ENCODE data around the gene PLOD2.

Gene PLOD2

DNA sequence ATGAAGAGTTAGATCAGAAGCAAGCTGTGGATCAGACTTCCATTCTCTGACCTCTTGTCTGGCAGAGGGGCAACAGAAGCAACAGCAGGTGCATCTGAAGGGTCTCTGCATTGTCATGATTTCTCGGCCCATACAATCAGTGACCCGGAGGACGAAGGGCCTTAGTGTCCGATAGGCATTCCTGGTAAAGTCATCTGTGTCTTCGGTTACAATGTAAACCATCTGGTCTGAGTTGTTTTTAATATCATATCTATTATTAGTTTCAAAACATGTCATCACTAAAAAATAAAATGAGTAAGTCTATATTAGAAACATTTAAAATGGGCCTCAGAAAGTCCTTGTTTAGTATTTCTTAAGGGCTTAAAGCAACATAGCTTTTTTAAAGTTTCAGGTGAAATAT is 38.8 kb upstream of the PLOD2 start:
- Histone ChIP-seq H2AK5ac (ENCODE audit: low read length) (no peak overlapping the region), H3K9ac (ENCODE audit: low read length) (no peak overlapping the region), H4K8ac (ENCODE audit: low read depth, low read length) (no peak overlapping the region), H3K27me3 (ENCODE audit: insufficient read depth, low read length) (no peaks in the 10 kb centered on the region), H3K4me2 (ENCODE audit: low read length) (no peak overlapping the region), H3K36me3 (ENCODE audit: control insufficient read depth in 1 of 2, insufficient read depth in 2 of 2, low read length in 2 of 2) (no peaks in the 10 kb centered on the region), H3K4ac (ENCODE audit: low read depth, low read length) (no peak overlapping the region), H3K14ac (ENCODE audit: low read length) (no peak overlapping the region), H4K91ac (ENCODE audit: low read depth, low read length) (no peak overlapping the region), H3K18ac (ENCODE audit: low read length) (no peak overlapping the region), H2BK5ac (ENCODE audit: low read depth, low read length, poor library complexity) (no peak overlapping the region), H3K4me3 (ENCODE audit: low read depth, low read length) (no peak overlapping the region), H2BK120ac (ENCODE audit: insufficient read depth, low read length, poor library complexity) (no peak overlapping the region), H3K79me2 (ENCODE audit: control insufficient read depth, insufficient read depth, low read length, poor library complexity) (no peaks in the 10 kb centered on the region), H3K23ac (ENCODE audit: low read length) (no peak overlapping the region), H4K12ac (ENCODE audit: low read depth, low read length) (no peak overlapping the region), H3K27ac (ENCODE audit: low read depth, low read length) (no peak overlapping the region), H2AFZ (ENCODE audit: insufficient read depth, low read length, poor library complexity) (no peak overlapping the region), H3K4me1 (ENCODE audit: control insufficient read depth in 1 of 2, insufficient read depth in 2 of 2, low read length in 2 of 2) (no peaks in the 10 kb centered on the region), H3K9me3 (ENCODE audit: insufficient read depth, low read depth, low read length) (no peaks in the 10 kb centered on the region), H2BK12ac (ENCODE audit: low read length) (no peak overlapping the region), H3K79me1 (ENCODE audit: low read length) (no peaks in the 10 kb centered on the region)
- WGBS (ENCODE audit: extremely low coverage, insufficient coverage, insufficient read length): no CpG with 5 or more reads among the region's 5 CpGs
- no peak for DNase-seq

DNA sequence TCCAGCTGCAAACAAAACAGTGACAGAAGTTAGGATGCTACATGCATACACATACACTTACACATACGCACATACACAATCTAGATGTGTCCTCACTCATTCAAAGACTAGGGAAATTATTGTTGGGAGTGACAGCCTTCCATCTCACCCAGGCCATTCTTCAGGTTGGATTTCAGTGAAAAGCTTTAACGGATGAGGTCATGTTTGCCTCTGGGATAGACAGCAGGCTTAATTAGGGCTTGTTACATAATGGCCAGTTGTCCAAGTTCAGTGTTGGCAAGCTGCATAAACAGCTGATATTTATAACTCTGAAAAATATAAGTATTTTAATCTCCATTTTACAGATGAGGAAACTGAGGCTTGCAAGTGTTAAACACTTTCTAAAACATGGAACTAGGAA is 35.8 kb upstream of the PLOD2 start:
- DNase-seq: no peak
- Histone ChIP-seq H3K79me2 (ENCODE audit: control insufficient read depth, insufficient read depth, low read length, poor library complexity) (no peaks in the 10 kb centered on the region), H3K4ac (ENCODE audit: low read depth, low read length) (no peak overlapping the region), H2BK12ac (ENCODE audit: low read length) (no peak overlapping the region), H2BK120ac (ENCODE audit: insufficient read depth, low read length, poor library complexity) (no peak overlapping the region), H3K27ac (ENCODE audit: low read depth, low read length) (no peak overlapping the region), H3K18ac (ENCODE audit: low read length) (no peak overlapping the region), H3K9ac (ENCODE audit: low read length) (no peak overlapping the region), H3K14ac (ENCODE audit: low read length) (no peak overlapping the region), H3K79me1 (ENCODE audit: low read length) (no peaks in the 10 kb centered on the region), H4K8ac (ENCODE audit: low read depth, low read length) (no peak overlapping the region), H4K91ac (ENCODE audit: low read depth, low read length) (no peak overlapping the region), H2AK5ac (ENCODE audit: low read length) (no peak overlapping the region), H4K12ac (ENCODE audit: low read depth, low read length) (no peak overlapping the region), H2BK5ac (ENCODE audit: low read depth, low read length, poor library complexity) (no peak overlapping the region), H3K27me3 (ENCODE audit: insufficient read depth, low read length) (no peaks in the 10 kb centered on the region), H3K9me3 (ENCODE audit: insufficient read depth, low read depth, low read length) (no peaks in the 10 kb centered on the region), H3K4me2 (ENCODE audit: low read length) (no peak overlapping the region), H3K4me3 (ENCODE audit: low read depth, low read length) (no peak overlapping the region), H2AFZ (ENCODE audit: insufficient read depth, low read length, poor library complexity) (no peak overlapping the region), H3K23ac (ENCODE audit: low read length) (peak overlapping the region; percentile 80), H3K4me1 (ENCODE audit: control insufficient read depth in 1 of 2, insufficient read depth in 2 of 2, low read length in 2 of 2) (no peaks in the 10 kb centered on the region), H3K36me3 (ENCODE audit: control insufficient read depth in 1 of 2, insufficient read depth in 2 of 2, low read length in 2 of 2) (no peaks in the 10 kb centered on the region)
- WGBS (ENCODE audit: extremely low coverage, insufficient coverage, insufficient read length): no CpG with 5 or more reads among the region's 2 CpGs

GRCh38 chr3:146195605-146196004 is 34.6 kb upstream of the PLOD2 start:
- Histone ChIP-seq H2BK12ac (ENCODE audit: low read length) (no peak overlapping the region), H2BK5ac (ENCODE audit: low read depth, low read length, poor library complexity) (no peak overlapping the region)

GRCh38 chr3:146195030-146195429 is 34.0 kb upstream of the PLOD2 start:
- DNase-seq: no peak
- Histone ChIP-seq H4K91ac (ENCODE audit: low read depth, low read length) (no peak overlapping the region), H3K79me1 (ENCODE audit: low read length) (no peaks in the 10 kb centered on the region), H3K27me3 (ENCODE audit: insufficient read depth, low read length) (no peaks in the 10 kb centered on the region), H2BK5ac (ENCODE audit: low read depth, low read length, poor library complexity) (no peak overlapping the region), H3K4me3 (ENCODE audit: low read depth, low read length) (no peak overlapping the region), H3K9ac (ENCODE audit: low read length) (no peak overlapping the region), H2AFZ (ENCODE audit: insufficient read depth, low read length, poor library complexity) (no peak overlapping the region), H3K4me2 (ENCODE audit: low read length) (no peak overlapping the region), H3K18ac (ENCODE audit: low read length) (no peak overlapping the region), H2BK120ac (ENCODE audit: insufficient read depth, low read length, poor library complexity) (no peak overlapping the region), H3K79me2 (ENCODE audit: control insufficient read depth, insufficient read depth, low read length, poor library complexity) (no peaks in the 10 kb centered on the region), H3K27ac (ENCODE audit: low read depth, low read length) (no peak overlapping the region), H3K4ac (ENCODE audit: low read depth, low read length) (no peak overlapping the region), H3K9me3 (ENCODE audit: insufficient read depth, low read depth, low read length) (no peaks in the 10 kb centered on the region), H4K8ac (ENCODE audit: low read depth, low read length) (no peak overlapping the region), H2AK5ac (ENCODE audit: low read length) (no peak overlapping the region), H3K36me3 (ENCODE audit: control insufficient read depth in 1 of 2, insufficient read depth in 2 of 2, low read length in 2 of 2) (no peaks in the 10 kb centered on the region), H4K12ac (ENCODE audit: low read depth, low read length) (no peak overlapping the region), H3K23ac (ENCODE audit: low read length) (no peak overlapping the region), H2BK12ac (ENCODE audit: low read length) (no peak overlapping the region), H3K14ac (ENCODE audit: low read length) (no peak overlapping the region), H3K4me1 (ENCODE audit: control insufficient read depth in 1 of 2, insufficient read depth in 2 of 2, low read length in 2 of 2) (no peaks in the 10 kb centered on the region)
- WGBS (ENCODE audit: extremely low coverage, insufficient coverage, insufficient read length): no CpG with 5 or more reads among the region's 3 CpGs

More at GRCh38 chr3:146195605-146196004, 34.6 kb upstream of the PLOD2 start:
- no peaks in the 10 kb centered on the region for H3K79me1 ChIP-seq (ENCODE audit: low read length)
- H4K8ac ChIP-seq (ENCODE audit: low read depth, low read length): no peak overlapping the region
- no peak overlapping the region for H2AFZ ChIP-seq (ENCODE audit: insufficient read depth, low read length, poor library complexity)
- H3K4ac ChIP-seq (ENCODE audit: low read depth, low read length): no peak overlapping the region
- H2BK120ac ChIP-seq (ENCODE audit: insufficient read depth, low read length, poor library complexity): no peak overlapping the region
- no peaks in the 10 kb centered on the region for H3K9me3 ChIP-seq (ENCODE audit: insufficient read depth, low read depth, low read length)
- no peak overlapping the region for H2AK5ac ChIP-seq (ENCODE audit: low read length)
- no peak overlapping the region for H3K4me3 ChIP-seq (ENCODE audit: low read depth, low read length)
- H3K4me1 ChIP-seq (ENCODE audit: control insufficient read depth in 1 of 2, insufficient read depth in 2 of 2, low read length in 2 of 2): no peaks in the 10 kb centered on the region
- no peak overlapping the region for H3K14ac ChIP-seq (ENCODE audit: low read length)
- no CpG with 5 or more reads among the region's 4 CpGs for WGBS (ENCODE audit: extremely low coverage, insufficient coverage, insufficient read length)
- H3K9ac ChIP-seq (ENCODE audit: low read length): no peak overlapping the region
- H4K12ac ChIP-seq (ENCODE audit: low read depth, low read length): no peak overlapping the region
- no peak for DNase-seq
- no peak overlapping the region for H3K23ac ChIP-seq (ENCODE audit: low read length)
- no peaks in the 10 kb centered on the region for H3K36me3 ChIP-seq (ENCODE audit: control insufficient read depth in 1 of 2, insufficient read depth in 2 of 2, low read length in 2 of 2)
- H3K4me2 ChIP-seq (ENCODE audit: low read length): no peak overlapping the region
- H3K18ac ChIP-seq (ENCODE audit: low read length): no peak overlapping the region
- no peak overlapping the region for H4K91ac ChIP-seq (ENCODE audit: low read depth, low read length)
- no peak overlapping the region for H3K27ac ChIP-seq (ENCODE audit: low read depth, low read length)
- H3K79me2 ChIP-seq (ENCODE audit: control insufficient read depth, insufficient read depth, low read length, poor library complexity): no peaks in the 10 kb centered on the region
- no peaks in the 10 kb centered on the region for H3K27me3 ChIP-seq (ENCODE audit: insufficient read depth, low read length)
